ENCODE results near the gene AGT.

Gene AGT

DNA sequence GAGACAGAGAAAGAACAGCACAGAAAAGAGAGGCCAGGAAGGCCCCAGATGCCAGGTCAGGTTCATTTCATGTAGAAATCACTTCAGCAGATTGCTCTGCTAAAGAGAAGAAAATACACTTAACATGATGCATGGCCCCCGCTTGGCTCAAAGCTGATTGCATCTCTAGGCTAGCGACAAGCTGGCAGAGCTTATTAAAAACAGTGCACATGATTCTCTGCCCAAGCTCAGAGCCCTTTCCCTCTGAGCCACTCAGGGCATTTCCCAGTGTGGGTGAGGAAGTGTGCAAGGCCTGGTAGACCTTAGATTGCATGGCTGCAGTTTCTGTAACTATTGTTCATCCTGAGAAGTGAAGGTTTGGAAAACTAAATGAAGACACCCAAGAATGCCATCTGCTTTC lies 30.0 kb upstream of the AGT start:
- no peak overlapping the region for H3K4me3 ChIP-seq (ENCODE audit: insufficient read depth, low read length, poor library complexity, severe bottlenecking)
- no peaks in the 10 kb centered on the region for H3K79me2 ChIP-seq (ENCODE audit: insufficient read depth, low read length)
- H3K9ac ChIP-seq (ENCODE audit: low read length), result no peak overlapping the region
- no peaks in the 10 kb centered on the region for H3K36me3 ChIP-seq (ENCODE audit: low read length)
- H3K9me2 ChIP-seq (replicated peaks; ENCODE audit: insufficient read depth, low read length), result no peaks in the 10 kb centered on the region
- no peaks in the 10 kb centered on the region for H4K20me1 ChIP-seq (ENCODE audit: low read depth, low read length)
- no peaks in the 10 kb centered on the region for H3F3A ChIP-seq (ENCODE audit: insufficient read depth)
- H2AFZ ChIP-seq (ENCODE audit: low read depth, low read length, severe bottlenecking), result no peak overlapping the region
- no peaks in the 10 kb centered on the region for H3K9me3 ChIP-seq (ENCODE audit: insufficient read depth, low read length)
- TF ChIP-seq, protein P1, sequence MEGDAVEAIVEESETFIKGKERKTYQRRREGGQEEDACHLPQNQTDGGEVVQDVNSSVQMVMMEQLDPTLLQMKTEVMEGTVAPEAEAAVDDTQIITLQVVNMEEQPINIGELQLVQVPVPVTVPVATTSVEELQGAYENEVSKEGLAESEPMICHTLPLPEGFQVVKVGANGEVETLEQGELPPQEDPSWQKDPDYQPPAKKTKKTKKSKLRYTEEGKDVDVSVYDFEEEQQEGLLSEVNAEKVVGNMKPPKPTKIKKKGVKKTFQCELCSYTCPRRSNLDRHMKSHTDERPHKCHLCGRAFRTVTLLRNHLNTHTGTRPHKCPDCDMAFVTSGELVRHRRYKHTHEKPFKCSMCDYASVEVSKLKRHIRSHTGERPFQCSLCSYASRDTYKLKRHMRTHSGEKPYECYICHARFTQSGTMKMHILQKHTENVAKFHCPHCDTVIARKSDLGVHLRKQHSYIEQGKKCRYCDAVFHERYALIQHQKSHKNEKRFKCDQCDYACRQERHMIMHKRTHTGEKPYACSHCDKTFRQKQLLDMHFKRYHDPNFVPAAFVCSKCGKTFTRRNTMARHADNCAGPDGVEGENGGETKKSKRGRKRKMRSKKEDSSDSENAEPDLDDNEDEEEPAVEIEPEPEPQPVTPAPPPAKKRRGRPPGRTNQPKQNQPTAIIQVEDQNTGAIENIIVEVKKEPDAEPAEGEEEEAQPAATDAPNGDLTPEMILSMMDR (IDR thresholded peaks at IDR 0.05; ENCODE audit: insufficient read depth, low read length, poor library complexity, severe bottlenecking), result no peak
- no peak for TF ChIP-seq EZH2phosphoT487 (conservative IDR thresholded peaks at IDR 0.05; ENCODE audit: low read length)
- no peak overlapping the region for H3K27ac ChIP-seq (ENCODE audit: low read depth, low read length)
- no peak overlapping the region for H3K4me2 ChIP-seq (ENCODE audit: low read depth, low read length, poor library complexity, severe bottlenecking)
- H3K27me3 ChIP-seq (ENCODE audit: low read length), result no peaks in the 10 kb centered on the region

DNA sequence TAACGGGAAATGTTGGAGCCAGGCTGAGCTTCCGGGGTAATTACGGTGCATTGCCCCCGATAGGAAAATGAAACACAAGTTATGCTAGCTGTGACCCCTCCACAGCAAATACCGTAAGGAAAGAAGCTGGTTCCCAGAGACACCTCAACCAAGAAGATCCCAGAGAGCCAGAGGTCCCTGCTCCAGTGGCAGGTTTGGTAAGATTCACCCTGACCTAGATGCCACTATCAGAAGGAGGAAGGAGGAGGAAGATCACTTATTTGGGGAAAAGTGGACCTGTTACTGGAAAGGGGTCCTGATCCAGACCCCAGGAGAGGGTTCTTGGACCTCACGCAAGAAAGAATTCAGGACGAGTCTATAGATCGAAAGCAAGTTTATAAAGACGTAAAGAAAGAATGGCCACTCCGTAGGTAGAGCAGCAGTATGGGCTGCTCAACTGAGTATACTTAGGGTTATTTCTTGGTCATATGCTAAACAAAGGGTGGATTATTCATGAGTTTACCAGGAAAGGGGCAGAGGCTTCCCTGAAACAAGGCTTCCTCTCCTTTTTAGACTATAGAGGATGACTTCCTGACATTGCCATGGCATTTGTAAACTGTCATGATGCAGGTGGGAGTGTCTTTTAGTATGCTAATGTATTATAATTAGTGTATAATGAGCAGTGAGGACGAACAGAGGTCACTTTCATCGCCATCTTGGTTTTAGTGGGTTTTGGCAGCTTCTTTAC lies 25.8 kb upstream of the AGT start:
- H3K9me2 ChIP-seq (replicated peaks; ENCODE audit: insufficient read depth, low read length), result no peaks in the 10 kb centered on the region
- H2AFZ ChIP-seq (ENCODE audit: low read depth, low read length, severe bottlenecking), result no peak overlapping the region
- no peaks in the 10 kb centered on the region for H3K79me2 ChIP-seq (ENCODE audit: insufficient read depth, low read length)
- no peak overlapping the region for H3K27ac ChIP-seq (ENCODE audit: low read depth, low read length)
- H3K9ac ChIP-seq (ENCODE audit: low read length), result no peak overlapping the region
- no peaks in the 10 kb centered on the region for H3K27me3 ChIP-seq (ENCODE audit: low read length)
- no peaks in the 10 kb centered on the region for H3F3A ChIP-seq (ENCODE audit: insufficient read depth)
- H3K9me3 ChIP-seq (ENCODE audit: insufficient read depth, low read length), result no peaks in the 10 kb centered on the region
- H4K20me1 ChIP-seq (ENCODE audit: low read depth, low read length), result no peaks in the 10 kb centered on the region
- H3K4me2 ChIP-seq (ENCODE audit: low read depth, low read length, poor library complexity, severe bottlenecking), result no peak overlapping the region
- TF ChIP-seq, protein P1 (IDR thresholded peaks at IDR 0.05; ENCODE audit: insufficient read depth, low read length, poor library complexity, severe bottlenecking), result no peak
- no peak for TF ChIP-seq EZH2phosphoT487 (conservative IDR thresholded peaks at IDR 0.05; ENCODE audit: low read length)
- no peaks in the 10 kb centered on the region for H3K36me3 ChIP-seq (ENCODE audit: low read length)
- H3K4me3 ChIP-seq (ENCODE audit: insufficient read depth, low read length, poor library complexity, severe bottlenecking), result no peak overlapping the region

DNA sequence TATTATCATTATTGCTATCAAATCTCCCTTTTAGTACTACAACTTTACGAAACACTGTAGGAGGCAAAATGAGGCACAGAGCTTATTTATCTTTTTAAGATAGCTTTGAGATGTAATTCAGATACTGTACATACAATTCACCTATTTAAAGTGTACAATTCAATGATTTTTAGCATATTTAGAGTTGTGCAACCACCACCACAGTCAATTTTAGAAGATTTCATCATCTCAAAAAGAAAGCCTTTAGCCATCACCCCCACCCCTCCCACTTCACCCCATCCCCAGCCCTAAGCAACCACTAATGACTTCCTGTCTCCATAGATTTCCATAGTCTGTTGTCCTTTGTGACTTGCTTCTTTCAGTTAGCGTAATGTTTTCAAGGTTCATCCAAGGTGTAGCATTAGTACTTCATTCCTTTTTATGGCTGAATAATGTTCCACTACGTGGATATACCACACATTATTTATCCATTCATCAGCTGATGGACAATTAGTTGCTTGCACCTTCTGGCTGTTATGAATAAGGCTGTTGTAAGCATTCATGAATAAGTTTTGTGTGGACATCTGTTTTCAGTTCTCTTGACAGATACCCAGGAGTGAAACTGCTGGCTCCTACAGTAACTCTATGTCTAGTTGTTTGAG lies 23.8 kb upstream of the AGT start:
- Histone ChIP-seq H3K79me2 (ENCODE audit: insufficient read depth, low read length) (no peaks in the 10 kb centered on the region), H4K20me1 (ENCODE audit: low read depth, low read length) (no peaks in the 10 kb centered on the region), H3K9ac (ENCODE audit: low read length) (no peak overlapping the region), H3K4me2 (ENCODE audit: low read depth, low read length, poor library complexity, severe bottlenecking) (no peak overlapping the region), H3K4me3 (ENCODE audit: insufficient read depth, low read length, poor library complexity, severe bottlenecking) (no peak overlapping the region), H3K9me3 (ENCODE audit: insufficient read depth, low read length) (no peaks in the 10 kb centered on the region), H2AFZ (ENCODE audit: low read depth, low read length, severe bottlenecking) (no peak overlapping the region), H3F3A (ENCODE audit: insufficient read depth) (no peaks in the 10 kb centered on the region), H3K9me2 (replicated peaks; ENCODE audit: insufficient read depth, low read length) (no peaks in the 10 kb centered on the region), H3K27ac (ENCODE audit: low read depth, low read length) (no peak overlapping the region), H3K27me3 (ENCODE audit: low read length) (no peaks in the 10 kb centered on the region), H3K36me3 (ENCODE audit: low read length) (no peaks in the 10 kb centered on the region)
- TF ChIP-seq, protein P1 (IDR thresholded peaks at IDR 0.05; ENCODE audit: insufficient read depth, low read length, poor library complexity, severe bottlenecking), result no peak
- no peak for TF ChIP-seq EZH2phosphoT487 (conservative IDR thresholded peaks at IDR 0.05; ENCODE audit: low read length)

Measured in SU-DHL-6 (cell line).